Smooth muscle cell (in vitro differentiated cells): ENCODE results near the gene PARD3. TPM values are rescaled to one million over a fixed set of nuclear protein-coding genes. Genes with fewer than 3 reads are reported as not detected.

Experiments
- DNase-seq: peaks from one replicate; lab custom pipeline; 2025; ENCODE audit not compliant: unreplicated experiment; lab: John Stamatoyannopoulos, UW
- H2AFZ ChIP-seq: fragments of 200-600 bp; sonication (generic); 2 replicates; pipeline ENCODE4 v1.6.0; 2016; ENCODE audit warnings: antibody characterized with exemption, low read depth, mild to moderate bottlenecking
- H3F3A ChIP-seq: fragments of 200-600 bp; sonication (generic); 2 replicates; pipeline ENCODE4 v1.6.0; 2017; ENCODE audit warnings: antibody characterized with exemption, low read depth
- H3K27ac ChIP-seq: fragments of 200-600 bp; sonication (generic); 2 replicates; pipeline ENCODE4 v1.5.1; 2016; ENCODE audit warnings: low read depth, mild to moderate bottlenecking
- H3K27me3 ChIP-seq: fragments of 200-600 bp; sonication (generic); 2 replicates; pipeline ENCODE4 v1.6.1; 2016; ENCODE audit warnings: low read depth, mild to moderate bottlenecking
- H3K36me3 ChIP-seq: fragments of 200-600 bp; sonication (generic); 2 replicates; pipeline ENCODE4 v1.5.1; 2016; ENCODE audit warnings: low read depth
- H3K4me1 ChIP-seq: fragments of 200-600 bp; sonication (generic); 2 replicates; pipeline ENCODE4 v1.5.1; 2016; ENCODE audit warnings: low read depth
- H3K4me2 ChIP-seq: fragments of 200-600 bp; sonication (generic); 2 replicates; pipeline ENCODE4 v1.6.0; 2016; ENCODE audit warnings: mild to moderate bottlenecking
- H3K4me3 ChIP-seq: fragments of 200-600 bp; sonication (generic); 2 replicates; pipeline ENCODE4 v1.5.1; 2016; ENCODE audit warnings: mild to moderate bottlenecking
- H3K79me2 ChIP-seq: fragments of 200-600 bp; sonication (generic); 2 replicates; pipeline ENCODE4 v1.6.0; 2016; ENCODE audit warnings: low read depth, mild to moderate bottlenecking
- H3K9ac ChIP-seq: fragments of 200-600 bp; sonication (generic); 2 replicates; pipeline ENCODE4 v1.6.0; 2016; ENCODE audit warnings: low read depth
- H3K9me3 ChIP-seq: fragments of 200-600 bp; sonication (generic); replicated peaks from 2 replicates; pipeline ENCODE4 v1.5.1; 2016; ENCODE audit warnings: low read depth
- H4K20me1 ChIP-seq: fragments of 200-600 bp; sonication (generic); 2 replicates; pipeline ENCODE4 v1.6.0; 2016; ENCODE audit warnings: low read depth
- WGBS: methylation state at CpG from one replicate; pipeline ENCODE4 v1.1.7; 2016; ENCODE audit warnings: low lambda C conversion rate; 5-methylcytosine and 5-hydroxymethylcytosine counted together
- polyA plus RNA-seq: library from polyadenylated mRNA; unstranded; fragments of >200 nt; fragmentation: Nextera tagmentation; extraction: Ambion mirVana; gene quantifications from 2 replicates; pipeline ENCODE4 v1.2.1, GENCODE V29; 2016
- total RNA-seq: library from RNA; depleted of rRNA; stranded (reverse); fragments of >200 nt; gene quantifications from 2 replicates; pipeline ENCODE4 v1.2.3, GENCODE V29; 2014
- TF ChIP-seq, protein P1 (sequence below): fragments of 200-600 bp; sonication (generic); IDR thresholded peaks from 2 replicates; pipeline ENCODE4 v1.5.1; 2017; ENCODE audit warnings: borderline replicate concordance, mild to moderate bottlenecking, antibody characterized with exemption; ENCODE audit not compliant: insufficient read depth, poor library complexity, severe bottlenecking

Gene PARD3
- total and polyA plus RNA-seq, 2 experiments from 2014 or later: 17.5 to 26.0 TPM

GRCh38 chr10:34089253-34089652 is 725.8 kb downstream of the PARD3 start:
- H3K27ac ChIP-seq: no peak overlapping the region
- no peaks in the 10 kb centered on the region for H3K79me2 ChIP-seq
- no peaks in the 10 kb centered on the region for H3K36me3 ChIP-seq
- no peaks in the 10 kb centered on the region for H4K20me1 ChIP-seq
- H3K9ac ChIP-seq: no peak overlapping the region
- TF ChIP-seq, protein P1, sequence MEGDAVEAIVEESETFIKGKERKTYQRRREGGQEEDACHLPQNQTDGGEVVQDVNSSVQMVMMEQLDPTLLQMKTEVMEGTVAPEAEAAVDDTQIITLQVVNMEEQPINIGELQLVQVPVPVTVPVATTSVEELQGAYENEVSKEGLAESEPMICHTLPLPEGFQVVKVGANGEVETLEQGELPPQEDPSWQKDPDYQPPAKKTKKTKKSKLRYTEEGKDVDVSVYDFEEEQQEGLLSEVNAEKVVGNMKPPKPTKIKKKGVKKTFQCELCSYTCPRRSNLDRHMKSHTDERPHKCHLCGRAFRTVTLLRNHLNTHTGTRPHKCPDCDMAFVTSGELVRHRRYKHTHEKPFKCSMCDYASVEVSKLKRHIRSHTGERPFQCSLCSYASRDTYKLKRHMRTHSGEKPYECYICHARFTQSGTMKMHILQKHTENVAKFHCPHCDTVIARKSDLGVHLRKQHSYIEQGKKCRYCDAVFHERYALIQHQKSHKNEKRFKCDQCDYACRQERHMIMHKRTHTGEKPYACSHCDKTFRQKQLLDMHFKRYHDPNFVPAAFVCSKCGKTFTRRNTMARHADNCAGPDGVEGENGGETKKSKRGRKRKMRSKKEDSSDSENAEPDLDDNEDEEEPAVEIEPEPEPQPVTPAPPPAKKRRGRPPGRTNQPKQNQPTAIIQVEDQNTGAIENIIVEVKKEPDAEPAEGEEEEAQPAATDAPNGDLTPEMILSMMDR: no peak
- H3F3A ChIP-seq: no peaks in the 10 kb centered on the region
- no peak for DNase-seq
- no peak overlapping the region for H3K4me2 ChIP-seq
- 95% methylated on average over 6 of the region's 6 CpGs for WGBS
- no peaks in the 10 kb centered on the region for H3K4me1 ChIP-seq
- no peaks in the 10 kb centered on the region for H3K9me3 ChIP-seq
- H2AFZ ChIP-seq: no peak overlapping the region
- H3K27me3 ChIP-seq: no peaks in the 10 kb centered on the region
- H3K4me3 ChIP-seq: no peak overlapping the region

GRCh38 chr10:34088208-34088794 is 726.8 kb downstream of the PARD3 start:
- Histone ChIP-seq H3K27me3 (no peaks in the 10 kb centered on the region), H2AFZ (no peak overlapping the region), H3K4me3 (no peak overlapping the region), H3F3A (no peaks in the 10 kb centered on the region), H3K36me3 (peaks cover 3% of the 10 kb centered on the region), H3K9me3 (peaks cover 3% of the 10 kb centered on the region), H3K4me1 (no peaks in the 10 kb centered on the region), H3K4me2 (no peak overlapping the region), H3K9ac (no peak overlapping the region), H4K20me1 (no peaks in the 10 kb centered on the region), H3K27ac (no peak overlapping the region), H3K79me2 (no peaks in the 10 kb centered on the region)
- 96% methylated on average over 9 of the region's 9 CpGs for WGBS
- DNase-seq: no peak
- TF ChIP-seq, protein P1: no peak

GRCh38 chr10:34087095-34087418 is 728.0 kb downstream of the PARD3 start:
- TF ChIP-seq, protein P1: no peak
- H2AFZ ChIP-seq: no peak overlapping the region
- no peak overlapping the region for H3K4me2 ChIP-seq
- H3K4me3 ChIP-seq: no peak overlapping the region
- no peak overlapping the region for H3K27ac ChIP-seq
- peaks cover 3% of the 10 kb centered on the region for H3K9me3 ChIP-seq
- 97% methylated on average over 3 of the region's 3 CpGs for WGBS
- H3F3A ChIP-seq: no peaks in the 10 kb centered on the region
- no peaks in the 10 kb centered on the region for H3K79me2 ChIP-seq
- no peak overlapping the region for H3K9ac ChIP-seq
- H3K27me3 ChIP-seq: no peaks in the 10 kb centered on the region
- no peaks in the 10 kb centered on the region for H4K20me1 ChIP-seq
- DNase-seq: no peak
- no peaks in the 10 kb centered on the region for H3K4me1 ChIP-seq
- H3K36me3 ChIP-seq: peaks cover 3% of the 10 kb centered on the region

GRCh38 chr10:34083567-34083966 is 731.5 kb downstream of the PARD3 start:
- Histone ChIP-seq H3K27ac (no peak overlapping the region), H3F3A (no peaks in the 10 kb centered on the region), H3K9ac (no peak overlapping the region), H3K9me3 (peaks cover 3% of the 10 kb centered on the region), H3K79me2 (no peaks in the 10 kb centered on the region), H3K4me1 (no peaks in the 10 kb centered on the region), H4K20me1 (no peaks in the 10 kb centered on the region), H2AFZ (no peak overlapping the region), H3K36me3 (peaks cover 3% of the 10 kb centered on the region), H3K27me3 (no peaks in the 10 kb centered on the region), H3K4me3 (no peak overlapping the region), H3K4me2 (no peak overlapping the region)
- TF ChIP-seq, protein P1: no peak
- no peak for DNase-seq
- 94% methylated on average over 2 of the region's 2 CpGs for whole genome bisulfite sequencing
